Fibroblast of gingiva (primary cell): ENCODE results near the gene BABAM2.
"Not testable (repeated sequence)": the region's sequence is repeated elsewhere in the genome, so short reads cannot be mapped to it uniquely, and the experiment has no call there.

Experiments used
- DNase-seq: peaks from one replicate; pipeline ENCODE4 v3.0.0-alpha.2; 2011; ENCODE audit warnings: low read depth

The BABAM2 gene

DNA sequence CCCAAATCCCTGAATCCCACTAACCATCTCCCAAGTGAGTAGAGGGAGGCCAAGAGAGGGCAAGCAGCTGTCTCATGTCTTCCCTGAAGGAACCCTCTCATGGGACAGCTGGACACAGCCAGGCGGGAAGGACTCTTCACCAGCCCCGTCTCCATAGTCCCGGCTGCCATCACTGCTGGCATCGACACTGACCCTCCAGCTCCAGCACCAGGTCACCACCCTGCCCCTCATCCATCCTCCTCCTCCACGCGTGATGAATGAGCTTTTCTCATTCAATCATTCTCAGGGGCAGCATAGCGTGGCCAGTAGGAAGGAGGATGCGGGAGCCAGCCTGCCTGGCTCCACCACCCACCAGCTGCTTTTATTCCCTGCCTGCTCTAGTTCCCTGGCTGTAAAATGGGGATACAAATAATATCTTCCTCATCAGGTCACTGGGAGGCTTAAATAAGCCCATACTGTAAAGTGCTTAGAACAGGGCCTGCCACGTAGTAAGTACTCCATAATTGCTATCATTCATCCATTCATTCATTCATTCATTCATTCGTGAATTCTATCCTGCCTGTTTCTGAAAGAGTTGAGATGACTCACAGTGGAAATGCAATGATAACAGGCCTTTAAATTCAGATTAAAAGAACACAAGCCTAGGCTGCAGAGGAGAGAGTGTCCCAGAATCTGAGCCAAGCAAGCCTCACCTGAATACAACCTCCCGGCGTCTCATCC lies 471.6 kb downstream of the BABAM2 start:
- no peak for DNase-seq

DNA sequence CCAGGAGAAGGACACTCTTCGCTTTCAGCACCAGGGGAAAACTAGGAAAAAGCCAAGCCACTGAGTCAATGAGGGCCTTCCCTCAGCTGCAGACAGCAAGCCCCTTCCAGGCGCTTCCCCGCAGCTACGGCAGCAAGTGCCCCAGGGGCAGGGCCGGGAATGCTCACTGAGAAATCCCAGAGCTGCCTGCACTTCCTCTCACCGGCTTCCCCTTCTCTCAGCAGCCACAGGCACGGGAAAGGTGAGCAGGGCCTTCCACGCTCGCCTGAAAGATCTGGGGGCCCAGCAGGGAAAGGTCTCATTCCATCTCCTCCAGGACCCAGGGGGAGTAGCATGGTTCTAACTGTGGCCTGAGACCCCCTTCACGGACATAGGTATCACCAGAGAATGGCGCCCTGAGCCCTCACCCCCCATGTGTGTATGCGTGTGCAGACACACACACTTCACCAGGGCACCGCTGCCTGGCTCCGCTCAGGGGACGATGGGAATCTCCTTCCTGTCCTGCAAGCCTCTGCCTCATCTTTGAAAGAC lies 472.5 kb downstream of the BABAM2 start:
- no peak for DNase-seq

DNA sequence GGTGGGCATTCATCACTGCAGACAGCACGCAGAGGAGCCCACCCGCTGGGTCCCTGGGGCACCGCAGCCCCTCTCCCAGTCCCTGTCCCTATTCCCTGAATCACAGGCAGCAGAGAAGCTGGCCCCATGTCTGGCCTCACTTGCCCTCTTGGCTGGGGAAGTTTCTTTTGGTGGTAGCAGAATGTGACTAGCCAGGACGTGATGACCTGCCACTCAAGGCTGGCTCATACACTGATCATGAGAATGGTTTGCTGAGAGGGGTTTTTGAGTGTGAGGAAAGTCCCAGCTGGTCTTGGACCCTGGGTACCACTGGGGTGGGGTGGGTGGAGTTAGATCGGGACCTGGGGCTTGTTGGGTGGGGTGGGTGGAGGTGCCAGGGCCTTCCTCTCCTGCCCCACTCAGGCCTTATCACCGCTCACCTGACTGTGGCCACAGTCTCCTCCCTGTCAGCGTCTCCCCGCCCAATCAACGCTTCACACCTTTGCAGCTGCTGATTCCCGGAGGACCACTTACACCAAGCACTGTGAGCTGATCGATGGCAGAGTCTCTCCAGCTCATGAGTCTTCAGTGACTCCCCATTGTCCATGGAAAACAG lies 473.3 kb downstream of the BABAM2 start:
- DNase-seq, result no peak

DNA sequence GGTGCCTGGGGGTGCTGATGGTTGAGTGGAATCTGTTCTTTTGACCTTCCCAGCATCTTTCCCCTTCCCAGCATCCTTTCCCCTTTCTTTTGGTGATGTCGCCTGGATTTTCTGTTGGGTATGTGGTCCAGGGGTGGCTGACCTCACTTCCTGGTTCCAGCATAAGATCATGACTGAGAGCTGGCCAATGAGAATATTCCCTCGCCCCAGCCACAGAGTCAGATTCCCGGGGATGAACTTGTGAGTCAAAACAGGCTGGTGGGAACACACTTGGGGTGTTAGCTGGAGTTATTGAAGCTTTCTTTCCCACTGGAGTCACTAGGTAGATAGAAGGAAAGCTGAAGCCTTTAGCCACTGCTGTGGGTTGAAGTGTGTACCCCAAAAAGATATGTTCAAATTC lies 474.1 kb downstream of the BABAM2 start:
- no peak for DNase-seq

DNA sequence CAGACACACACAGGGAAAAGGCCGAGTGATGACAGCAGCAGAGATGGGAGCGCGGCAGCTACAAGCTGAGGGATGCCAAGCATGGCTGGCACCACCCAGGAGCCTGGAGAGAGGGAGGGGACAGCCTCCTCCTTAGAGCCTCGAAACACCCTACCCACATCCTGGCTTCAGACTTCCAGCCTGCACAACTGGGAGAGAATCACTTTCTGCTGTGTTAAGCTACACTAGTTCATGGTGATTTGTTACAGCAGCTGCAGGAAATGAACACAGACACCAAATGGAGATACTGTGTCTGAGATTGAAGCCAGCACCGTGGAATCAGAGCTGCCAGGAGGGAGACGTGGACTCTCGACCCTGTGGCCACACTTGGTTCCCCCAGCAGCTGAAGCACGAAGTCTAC lies 474.6 kb downstream of the BABAM2 start:
- no peak for DNase-seq

DNA sequence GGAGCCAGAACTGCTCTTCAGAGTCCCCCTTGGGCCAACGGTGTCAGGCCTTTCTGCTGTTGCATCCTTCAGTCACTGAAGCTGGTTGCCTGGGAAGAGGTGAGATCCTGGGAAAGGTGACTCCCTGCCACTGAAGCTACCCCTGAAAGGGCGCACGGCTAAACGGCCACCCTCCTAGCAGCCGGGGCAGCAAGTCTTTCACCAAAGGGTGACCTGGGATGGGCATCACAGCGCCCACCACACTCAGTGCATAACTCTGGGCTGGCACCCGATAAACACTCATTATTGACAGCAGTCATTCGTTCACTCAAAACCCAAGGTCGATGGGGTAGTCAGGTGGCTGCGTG lies 475.6 kb downstream of the BABAM2 start:
- DNase-seq, result no peak

DNA sequence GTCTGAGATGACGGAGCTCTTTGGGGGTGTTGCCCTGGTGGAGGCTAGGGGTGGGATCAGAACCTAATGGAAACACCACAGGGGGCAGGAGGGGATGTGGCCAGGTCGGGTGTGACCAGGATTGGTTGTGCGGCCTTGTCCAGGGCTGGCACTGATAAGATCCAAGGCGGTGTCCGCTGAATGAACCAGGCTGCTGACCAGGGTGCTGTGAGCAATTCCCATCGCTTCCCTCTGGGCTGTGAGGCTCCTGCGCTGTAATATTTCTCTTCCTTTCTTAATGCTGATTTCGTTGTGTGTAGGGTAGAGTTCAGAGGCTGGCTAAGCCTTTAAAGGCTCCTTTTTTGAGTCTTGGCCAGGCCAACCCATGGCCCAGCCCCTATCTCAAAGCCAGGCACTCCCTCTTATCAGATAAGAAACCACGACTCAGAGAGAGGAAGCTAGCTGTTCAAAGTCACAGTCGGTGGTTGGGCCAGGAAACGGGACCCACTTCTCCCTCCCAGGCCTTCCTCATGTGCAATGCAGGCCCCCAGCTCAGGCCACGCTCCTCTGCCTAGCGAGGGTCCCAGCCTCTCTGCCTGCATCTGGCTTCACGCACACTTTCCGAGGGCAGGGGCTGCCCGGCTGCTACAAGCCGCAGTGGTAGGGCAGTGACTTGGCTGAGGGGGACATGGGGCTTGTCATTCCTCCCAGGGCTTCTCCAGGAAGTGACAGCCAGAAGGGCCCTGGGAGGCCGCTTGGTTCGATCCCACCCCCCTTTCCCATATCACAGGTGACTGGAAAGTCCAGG lies 476.2 kb downstream of the BABAM2 start:
- DNase-seq, result no peak

DNA sequence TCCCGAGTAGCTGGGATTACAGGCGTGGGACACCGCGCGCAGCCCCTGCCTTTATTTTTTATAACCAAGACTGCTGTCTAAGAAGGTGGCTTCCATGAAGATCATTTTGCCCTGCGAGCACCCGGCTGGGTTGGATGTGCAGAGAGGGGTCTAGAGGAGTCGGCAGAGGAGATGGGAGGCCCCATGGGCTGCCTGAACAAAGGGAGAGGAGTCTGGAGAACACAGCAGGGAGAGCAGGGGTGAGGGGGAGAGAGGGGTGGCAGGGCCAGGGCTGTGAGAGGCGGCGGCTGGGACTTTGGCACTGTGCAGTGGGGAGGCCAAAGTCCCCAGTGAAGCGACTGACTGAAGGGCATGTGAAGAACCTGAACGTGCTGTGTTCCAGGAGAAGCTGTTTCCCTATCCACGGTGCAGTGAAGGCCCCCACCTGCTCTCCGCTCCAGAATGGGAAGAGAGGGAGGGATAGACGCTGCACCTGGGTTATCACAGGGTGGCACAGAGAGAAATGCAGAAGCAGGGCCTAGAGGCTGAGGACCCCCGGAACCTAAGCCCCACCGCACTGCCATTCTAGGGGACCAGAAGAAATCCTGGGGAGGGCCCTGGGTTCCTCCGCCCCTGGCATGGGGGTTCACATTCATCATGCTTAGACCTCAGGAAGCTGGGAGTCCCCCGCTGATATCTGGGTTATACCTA lies 477.3 kb downstream of the BABAM2 start:
- DNase-seq, result no peak

DNA sequence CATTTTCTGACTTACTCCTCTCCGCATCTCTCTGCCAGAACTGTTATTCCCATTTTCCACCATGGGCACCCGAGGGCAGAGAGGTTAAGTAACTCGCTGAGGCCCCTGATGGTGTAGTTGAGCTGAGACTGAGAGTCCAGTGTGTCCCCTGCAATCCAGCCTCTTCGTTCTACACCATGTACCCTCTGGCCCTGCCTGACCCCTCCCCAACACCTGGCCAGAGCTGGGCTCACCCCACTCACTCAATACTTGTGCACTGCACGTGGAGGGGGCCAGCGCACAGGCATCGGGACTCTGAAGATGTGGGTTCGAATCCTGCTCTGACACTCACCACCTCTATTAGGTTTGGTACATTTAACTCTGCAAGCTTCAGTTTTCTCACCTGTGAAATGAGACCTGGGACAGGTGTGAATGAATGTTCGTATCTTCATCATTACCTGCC lies 477.8 kb downstream of the BABAM2 start:
- no peak for DNase-seq

DNA sequence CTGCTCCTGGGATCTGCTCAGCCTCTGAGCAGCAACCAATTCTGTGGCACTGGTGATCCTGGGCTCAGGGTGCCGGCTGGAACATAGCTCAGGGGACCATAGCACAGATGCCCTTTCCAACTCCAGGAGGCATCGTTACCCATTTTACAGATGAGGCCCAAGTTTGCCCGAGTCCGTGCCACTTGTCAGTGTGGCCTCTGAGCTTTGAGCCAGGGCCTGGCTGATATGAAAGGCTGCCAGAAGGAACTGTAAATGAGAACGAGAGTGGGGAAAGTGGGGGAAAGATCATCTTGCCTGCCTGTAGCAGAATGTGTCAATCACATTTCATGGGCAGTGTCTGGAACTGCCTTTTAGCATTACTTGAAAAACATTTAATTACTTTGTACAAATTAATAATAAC lies 478.8 kb downstream of the BABAM2 start:
- DNase-seq, result no peak

DNA sequence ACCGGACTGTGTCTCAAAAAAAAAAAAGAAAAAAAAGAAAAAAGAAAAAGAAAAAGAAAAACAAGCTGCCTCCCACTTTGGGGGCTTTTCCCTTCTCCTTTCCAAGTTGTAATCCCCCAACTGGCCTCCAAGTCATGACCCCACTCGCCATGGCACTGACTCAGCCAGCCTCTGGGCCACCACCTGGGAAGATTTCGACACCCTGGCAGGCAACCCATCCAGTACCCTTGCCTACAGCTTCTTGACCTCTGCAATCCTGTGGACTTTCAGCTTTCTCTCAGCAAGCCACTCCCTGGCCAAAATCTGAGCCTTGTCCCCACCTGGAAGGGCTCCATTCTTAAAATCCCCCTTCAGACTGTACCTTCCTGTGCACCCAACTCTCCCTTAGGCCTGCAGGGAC lies 479.8 kb downstream of the BABAM2 start:
- DNase-seq, result peak; percentile 33

DNA sequence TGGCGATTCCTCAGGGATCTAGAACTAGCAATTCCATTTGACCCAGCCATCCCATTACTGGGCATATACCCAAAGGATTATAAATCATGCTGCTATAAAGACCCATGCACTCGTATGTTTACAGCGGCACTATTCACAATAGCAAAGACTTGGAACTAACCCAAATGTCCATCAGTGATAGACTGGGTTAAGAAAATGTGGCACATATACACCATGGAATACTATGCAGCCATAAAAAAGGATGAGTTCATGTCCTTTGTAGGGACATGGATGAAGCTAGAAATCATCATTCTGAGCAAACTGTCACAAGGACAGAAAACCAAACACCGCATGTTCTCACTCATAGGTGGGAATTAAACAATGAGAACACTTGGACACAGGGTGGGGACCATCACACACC lies 481.2 kb downstream of the BABAM2 start:
- not testable (repeated sequence) for DNase-seq

DNA sequence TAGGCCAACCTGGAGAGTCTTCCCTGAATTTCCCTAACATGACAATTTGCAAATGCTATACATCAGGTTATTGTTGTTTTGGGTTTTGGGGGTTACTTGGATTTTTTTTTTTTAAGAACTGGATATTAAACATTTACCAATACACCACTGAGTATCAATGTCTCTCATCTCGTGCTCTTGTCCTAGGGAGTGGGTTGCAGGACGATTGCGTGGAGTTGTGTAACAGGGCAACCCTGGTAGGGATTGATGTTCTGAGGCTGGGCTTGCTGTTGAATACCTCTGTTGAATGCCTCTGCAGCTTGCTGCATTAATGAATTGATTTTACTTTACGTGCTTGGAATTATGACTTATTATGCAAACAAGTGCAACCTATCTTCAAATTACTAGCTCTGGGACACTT lies 483.3 kb downstream of the BABAM2 start:
- DNase-seq, result no peak

DNA sequence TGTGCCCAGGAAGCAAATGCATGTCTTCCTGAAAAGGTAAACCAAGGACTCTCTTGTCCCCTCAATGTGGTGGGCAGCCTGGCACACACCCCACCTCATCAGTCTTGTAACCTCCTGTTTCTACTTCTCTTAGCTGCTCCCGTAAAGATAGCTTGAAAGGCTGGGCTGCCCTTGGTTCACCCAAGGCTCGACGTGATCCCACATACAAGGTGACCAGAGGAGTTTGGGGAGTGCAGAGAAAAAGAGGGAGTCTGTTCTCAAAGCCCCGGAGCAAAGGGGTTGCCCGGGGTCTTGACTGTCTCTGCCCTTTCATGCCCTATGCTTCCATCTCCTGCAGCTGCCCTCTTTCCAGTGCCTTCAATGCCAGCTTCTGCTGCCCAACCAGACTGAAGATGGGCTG lies 483.8 kb downstream of the BABAM2 start:
- DNase-seq, result no peak

DNA sequence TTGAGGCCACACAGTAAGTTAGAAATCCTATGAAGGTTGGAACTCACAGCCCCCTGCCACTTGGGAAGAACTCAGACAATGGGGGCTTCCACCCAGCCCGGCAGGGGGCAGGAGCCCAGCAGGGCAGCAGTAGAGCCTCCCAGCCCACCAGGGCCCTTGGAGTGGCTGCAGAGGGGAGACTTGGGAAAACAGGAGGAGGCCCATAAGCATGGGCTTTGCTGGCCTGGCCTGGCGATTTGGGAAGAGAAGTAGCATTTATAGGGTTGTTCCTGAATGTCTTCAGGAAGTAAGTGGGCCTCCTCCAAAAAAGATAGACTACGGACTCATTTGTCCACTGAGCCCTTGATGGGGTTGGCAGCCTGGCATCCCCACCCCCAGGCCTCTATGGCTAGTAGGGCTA lies 484.7 kb downstream of the BABAM2 start:
- DNase-seq, result no peak

DNA sequence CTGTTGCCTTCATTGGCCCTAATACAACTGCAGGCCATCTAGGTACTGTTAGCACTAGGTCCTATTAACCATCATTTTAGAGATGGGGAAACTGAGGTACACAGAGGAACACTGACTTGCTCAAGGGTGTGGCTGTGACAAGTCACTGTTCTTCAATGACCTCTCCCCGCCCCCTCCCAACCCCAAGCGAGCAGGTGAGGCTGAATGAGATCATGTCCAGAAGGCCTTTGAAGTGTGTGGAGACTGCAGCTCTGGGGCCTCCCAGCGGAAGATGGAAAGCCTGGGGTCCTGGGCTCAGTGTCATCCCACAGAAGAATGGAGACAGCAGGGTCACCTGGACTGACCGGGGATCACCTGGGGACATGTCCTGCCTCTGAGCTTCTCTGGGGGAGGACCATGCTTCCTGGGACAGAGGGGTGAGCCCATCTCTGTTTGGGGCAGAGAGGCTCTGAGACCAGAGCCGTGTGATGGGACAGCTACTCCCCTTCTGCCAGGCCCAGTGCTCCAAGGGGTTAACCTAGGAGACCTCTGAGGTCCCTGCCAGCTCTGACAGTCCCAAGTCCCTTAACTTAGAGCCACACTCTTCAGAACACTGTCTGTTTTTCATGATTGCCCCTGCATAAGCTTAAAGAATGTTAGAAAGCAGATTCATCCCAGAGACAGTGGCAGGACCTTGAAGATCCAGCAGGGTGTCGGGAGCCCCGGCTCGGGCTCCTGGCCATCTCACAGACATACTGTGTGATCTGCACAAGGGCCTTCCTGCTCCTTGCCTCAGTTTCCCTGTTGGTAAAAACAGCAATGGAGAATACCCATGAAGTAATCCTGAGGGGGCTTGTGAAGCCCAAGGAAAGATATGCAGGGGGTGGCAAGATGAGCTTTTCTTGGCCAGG lies 485.5 kb downstream of the BABAM2 start:
- no peak for DNase-seq

DNA sequence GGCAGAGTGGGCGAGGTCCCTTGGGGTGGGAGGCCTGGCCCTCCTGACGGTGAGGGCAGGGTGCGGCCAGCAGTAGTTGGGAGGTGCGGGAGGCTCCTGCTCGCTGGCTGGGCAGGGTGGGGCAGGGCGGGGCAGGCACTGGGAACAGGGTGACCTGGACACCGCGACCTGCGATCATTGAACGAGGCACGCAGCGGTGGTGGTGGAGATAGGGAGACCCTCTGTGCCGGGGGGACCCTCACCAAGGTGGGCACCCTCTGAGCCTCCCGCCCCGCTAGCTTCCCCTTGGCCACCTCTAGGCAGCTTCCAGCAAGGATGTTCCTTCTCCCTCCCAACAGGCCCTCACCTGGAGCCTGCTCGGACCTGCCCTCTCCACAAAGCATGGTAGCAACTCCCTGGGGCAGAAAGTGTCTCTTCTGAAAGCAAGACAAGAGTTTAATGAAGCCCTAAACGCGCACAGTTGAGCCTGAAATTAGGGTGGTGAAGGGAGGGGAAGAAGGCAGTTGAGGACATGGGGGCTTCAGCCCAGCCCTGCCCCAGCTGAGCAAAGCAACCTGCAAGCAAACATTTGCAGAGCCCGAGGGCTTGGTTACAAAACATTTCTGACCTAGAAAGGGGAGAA lies 486.8 kb downstream of the BABAM2 start:
- no peak for DNase-seq

DNA sequence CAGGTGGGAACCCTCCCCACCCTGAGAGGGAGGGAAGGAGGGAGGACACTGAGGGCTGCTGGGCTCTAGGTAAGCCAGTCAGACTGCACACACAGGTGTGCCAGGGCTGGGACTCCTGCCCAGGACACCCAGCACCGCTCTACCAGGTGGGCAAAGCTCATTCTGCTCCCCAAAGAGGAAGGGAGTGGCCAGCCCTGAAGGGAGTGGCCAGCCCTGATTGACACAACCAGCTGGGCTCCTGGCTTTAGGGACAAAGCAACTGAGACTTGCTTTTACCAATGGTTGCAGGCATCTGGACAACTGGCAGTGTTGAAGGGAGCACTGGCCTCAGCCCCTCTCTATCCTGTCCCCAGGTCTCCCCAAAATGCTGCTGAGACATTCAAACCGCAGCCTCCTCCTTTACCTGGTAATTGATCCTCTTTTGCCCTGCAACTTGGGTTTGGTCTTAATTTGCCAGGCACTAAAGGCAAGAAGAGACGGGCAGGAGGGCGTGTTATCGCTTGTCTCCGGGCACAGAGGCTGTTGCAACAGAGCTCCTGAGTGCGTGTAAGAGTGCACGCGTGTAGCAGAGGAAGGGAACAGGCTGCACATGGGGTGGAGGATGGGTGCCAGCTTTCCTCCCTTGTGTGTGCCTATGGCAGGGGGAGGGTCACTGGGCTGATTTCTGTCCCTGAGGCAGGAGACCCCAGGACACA lies 487.6 kb downstream of the BABAM2 start:
- DNase-seq, result no peak

DNA sequence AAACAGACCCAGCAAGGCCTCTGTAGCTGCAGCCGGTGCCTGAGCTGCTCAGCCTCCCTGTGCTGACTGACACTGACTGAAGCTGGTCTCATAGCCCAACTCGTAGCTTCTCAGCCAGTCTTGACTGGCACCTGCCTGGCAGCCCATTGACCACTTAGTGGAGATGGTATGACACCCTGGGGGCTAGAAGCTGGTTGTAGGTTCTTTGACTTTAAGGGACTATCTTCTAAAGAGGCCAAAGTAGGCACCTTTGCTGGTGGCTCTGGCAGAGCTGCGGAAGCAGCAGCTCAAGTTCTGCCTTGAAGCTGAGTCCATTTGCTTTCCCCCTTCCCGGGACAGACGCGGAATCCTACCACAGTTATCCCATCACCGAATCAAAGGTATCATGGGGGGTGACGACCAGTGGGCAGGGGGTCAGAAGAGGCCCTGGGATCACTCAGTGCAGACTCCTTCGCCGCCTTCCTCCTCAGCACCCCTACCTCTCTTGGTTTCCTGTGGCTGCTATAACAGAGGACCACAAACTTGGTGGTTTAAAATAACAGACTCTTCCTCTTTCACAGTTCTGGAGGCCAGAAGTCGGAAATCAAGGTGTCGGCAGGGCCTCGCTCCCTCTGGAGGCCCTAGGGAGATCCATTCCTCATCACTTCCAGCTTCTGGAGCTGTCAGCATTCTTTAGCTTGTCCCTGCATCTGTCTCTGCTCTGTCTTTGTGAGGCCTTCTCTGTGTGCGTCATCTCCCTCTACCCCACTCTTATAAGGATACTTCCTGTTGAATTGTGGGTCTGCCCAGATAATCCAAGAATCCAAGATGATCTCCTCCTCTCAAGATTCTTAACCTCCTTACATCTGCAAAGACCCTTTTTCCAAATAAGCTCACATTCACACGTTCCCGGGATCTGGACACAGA lies 488.4 kb downstream of the BABAM2 start:
- DNase-seq, result no peak
